GM21390 (cell line): ENCODE results near the gene CXorf38.

Experiments
- ATAC-seq: cut with Tn5 transposase; IDR thresholded peaks from one replicate; pipeline ENCODE4 v1.9.1; 2021; ENCODE audit not compliant: unreplicated experiment

CXorf38 gene

GRCh38 chrX:40647307-40648197 is at the start of gene CXorf38:
Gene CXorf38, minus strand, starts transcription at chrX:40647561. Its CDS starts 41 bp downstream, at chrX:40647520.
- peak; percentile 61 for ATAC-seq

- no peak for ATAC-seq
Observed at GRCh38 chrX:40694802-40695201, 47.4 kb upstream of the CXorf38 start.

- no peak for ATAC-seq
Observed at GRCh38 chrX:40688929-40689328, 41.6 kb upstream of the CXorf38 start.

GRCh38 chrX:40687169-40687568 is 39.8 kb upstream of the CXorf38 start:
- ATAC-seq = no peak

GRCh38 chrX:40685362-40685918 is 38.1 kb upstream of the CXorf38 start:
- ATAC-seq = no peak

- no peak for ATAC-seq
Observed at GRCh38 chrX:40684092-40684491, 36.7 kb upstream of the CXorf38 start.

- ATAC-seq = no peak
Observed at GRCh38 chrX:40683245-40683644, 35.9 kb upstream of the CXorf38 start.

- ATAC-seq = no peak
Observed at GRCh38 chrX:40671126-40671525, 23.8 kb upstream of the CXorf38 start.

- ATAC-seq = no peak
Observed at GRCh38 chrX:40663880-40664630, 16.7 kb upstream of the CXorf38 start.

GRCh38 chrX:40663078-40663740 is 15.8 kb upstream of the CXorf38 start:
- ATAC-seq = peak; percentile 54

- ATAC-seq = no peak
Observed at GRCh38 chrX:40661489-40661888, 14.1 kb upstream of the CXorf38 start.

- no peak for ATAC-seq
Observed at GRCh38 chrX:40660381-40660780, 13.0 kb upstream of the CXorf38 start.

GRCh38 chrX:40653535-40653934 is 6.2 kb upstream of the CXorf38 start:
- no peak for ATAC-seq

- ATAC-seq = no peak
Observed at GRCh38 chrX:40652664-40653063, 5.3 kb upstream of the CXorf38 start.

- no peak for ATAC-seq
Observed at GRCh38 chrX:40651620-40652223, 4.4 kb upstream of the CXorf38 start.

- ATAC-seq = peak; percentile 24
Observed at GRCh38 chrX:40646489-40647306, 663 bp downstream of the CXorf38 start.

- peak; percentile 32 for ATAC-seq
Observed at GRCh38 chrX:40644821-40645358, 2.5 kb downstream of the CXorf38 start.

GRCh38 chrX:40644176-40644575 is 3.2 kb downstream of the CXorf38 start:
- no peak for ATAC-seq

- ATAC-seq = no peak
Observed at GRCh38 chrX:40637687-40638086, 9.7 kb downstream of the CXorf38 start.

GRCh38 chrX:40632199-40632598 is 15.2 kb downstream of the CXorf38 start:
- ATAC-seq = no peak
